Measurements from ENCODE around the gene ITPA.
"Not testable (repeated sequence)": the region's sequence is repeated elsewhere in the genome, so short reads cannot be mapped to it uniquely, and the experiment has no call there.

ITPA gene

GRCh38 chr20:3199976-3200755 lies 9.1 kb upstream of the ITPA start:
- peak; percentile 19 for DNase-seq (ENCODE audit: low spot score)

GRCh38 chr20:3202965-3203314 lies 6.4 kb upstream of the ITPA start:
- DNase-seq (ENCODE audit: low spot score): no peak

- DNase-seq (ENCODE audit: low spot score): peak; percentile 50
These were observed 5.8 kb upstream of the ITPA start for GRCh38 chr20:3203315-3204123.

- peak; percentile 96 for DNase-seq (ENCODE audit: low spot score)
These were observed 5.0 kb upstream of the ITPA start, which contains the start of gene DDRGK1 for GRCh38 chr20:3204124-3204794. Gene DDRGK1 (minus strand): TSS chr20:3204682. CDS start chr20:3204627, 55 bp downstream.

- no peak for DNase-seq (ENCODE audit: low spot score)
These were observed 477 bp upstream of the ITPA start for GRCh38 chr20:3208786-3209256.

GRCh38 chr20:3209946-3210317 lies 634 bp downstream of the ITPA start:
- no peak for DNase-seq (ENCODE audit: low spot score)

- DNase-seq (ENCODE audit: low spot score): no peak
These were observed 1.0 kb downstream of the ITPA start for GRCh38 chr20:3210346-3210745.

- DNase-seq (ENCODE audit: low spot score): no peak
These were observed 3.9 kb downstream of the ITPA start for GRCh38 chr20:3213226-3213625.

GRCh38 chr20:3215359-3215917 lies 6.1 kb downstream of the ITPA start:
- DNase-seq (ENCODE audit: low spot score): not testable (repeated sequence)

GRCh38 chr20:3218307-3218988 lies 9.2 kb downstream of the ITPA start:
- peak; percentile 94 for DNase-seq (ENCODE audit: low spot score)

GRCh38 chr20:3221398-3222226 lies 12.3 kb downstream of the ITPA start:
- no peak for DNase-seq (ENCODE audit: low spot score)

- no peak for DNase-seq (ENCODE audit: low spot score)
These were observed 13.6 kb downstream of the ITPA start for GRCh38 chr20:3222635-3223600.

GRCh38 chr20:3223651-3223993 lies 14.3 kb downstream of the ITPA start:
- no peak for DNase-seq (ENCODE audit: low spot score)

- DNase-seq (ENCODE audit: low spot score): no peak
These were observed 14.8 kb downstream of the ITPA start for GRCh38 chr20:3223994-3224680.

GRCh38 chr20:3224681-3225421 lies 15.6 kb downstream of the ITPA start:
- DNase-seq (ENCODE audit: low spot score): no peak

GRCh38 chr20:3226093-3226492 lies 16.8 kb downstream of the ITPA start:
- no peak for DNase-seq (ENCODE audit: low spot score)

GRCh38 chr20:3226864-3227263 lies 17.6 kb downstream of the ITPA start:
- no peak for DNase-seq (ENCODE audit: low spot score)

- no peak for DNase-seq (ENCODE audit: low spot score)
These were observed 18.2 kb downstream of the ITPA start for GRCh38 chr20:3227506-3227905.
